SIG-M5 (cell line): ENCODE data around the gene MPV17L2.

ENCODE experiments used
- DNase-seq: peaks from one replicate; lab custom pipeline; 2025; lab: John Stamatoyannopoulos, UW

MPV17L2 gene

DNA sequence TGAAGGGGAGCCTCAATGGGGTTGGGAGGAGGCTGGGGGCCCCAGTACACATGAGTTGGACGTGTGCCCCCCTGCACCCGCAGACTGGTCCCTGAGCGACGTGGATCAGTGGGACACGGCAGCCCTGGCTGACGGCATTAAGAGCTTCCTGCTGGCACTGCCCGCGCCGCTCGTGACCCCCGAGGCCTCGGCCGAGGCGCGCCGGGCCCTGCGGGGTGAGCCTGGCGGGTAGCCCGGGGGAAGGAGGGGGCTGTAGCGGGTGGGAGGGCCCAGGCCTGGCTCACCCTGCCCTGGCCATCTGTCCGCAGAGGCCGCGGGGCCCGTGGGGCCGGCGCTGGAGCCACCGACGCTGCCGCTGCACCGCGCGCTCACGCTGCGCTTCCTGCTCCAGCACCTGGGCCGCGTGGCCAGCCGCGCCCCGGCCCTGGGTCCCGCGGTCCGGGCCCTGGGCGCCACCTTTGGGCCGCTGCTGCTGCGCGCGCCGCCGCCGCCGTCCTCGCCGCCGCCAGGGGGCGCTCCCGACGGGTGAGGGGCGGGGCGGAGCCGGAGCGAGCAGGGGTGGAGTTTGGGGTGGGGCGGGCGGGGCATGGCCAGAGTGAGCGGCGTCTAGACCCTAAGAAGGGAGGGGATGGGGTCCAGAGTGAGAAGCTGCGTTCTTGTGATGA is 31.9 kb upstream of the MPV17L2 start:
- no peak for DNase-seq

DNA sequence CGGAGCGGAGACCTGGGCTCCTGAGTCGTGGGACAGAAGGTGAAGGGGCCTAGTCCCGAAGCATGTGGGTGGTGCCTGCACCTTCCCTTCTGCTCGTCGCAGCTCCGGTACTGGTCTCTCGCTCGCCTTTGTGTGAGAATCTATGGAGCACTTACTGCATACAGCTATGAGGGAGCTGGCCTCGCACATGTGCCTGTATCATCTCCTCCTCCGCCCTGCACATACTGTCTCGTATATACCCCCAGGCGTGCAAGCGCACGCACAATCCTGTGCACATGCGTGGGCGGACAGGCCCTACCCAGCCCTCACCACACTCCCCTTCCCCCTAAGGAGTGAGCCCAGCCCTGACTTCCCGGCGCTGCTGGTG is 31.4 kb upstream of the MPV17L2 start:
- DNase-seq, result no peak

DNA sequence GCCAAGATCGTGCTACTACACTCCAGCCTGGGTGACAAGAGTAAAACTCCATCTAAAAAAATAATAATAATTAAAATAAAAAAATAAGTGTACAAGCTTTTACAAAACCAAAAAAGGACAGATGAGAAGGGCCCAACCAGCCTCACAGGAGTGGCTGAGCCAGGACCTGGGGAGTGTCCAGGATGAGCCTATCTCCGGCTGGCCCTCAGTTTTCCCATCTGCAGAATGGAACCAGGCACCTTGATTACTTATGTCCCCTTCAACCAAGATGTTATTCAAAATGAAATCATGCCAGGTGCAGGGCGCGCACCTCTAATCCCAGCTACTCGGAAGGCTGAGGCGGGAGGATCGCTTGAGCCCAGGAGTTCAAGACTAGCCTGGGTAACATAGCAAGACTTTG is 28.9 kb upstream of the MPV17L2 start:
- no peak for DNase-seq

DNA sequence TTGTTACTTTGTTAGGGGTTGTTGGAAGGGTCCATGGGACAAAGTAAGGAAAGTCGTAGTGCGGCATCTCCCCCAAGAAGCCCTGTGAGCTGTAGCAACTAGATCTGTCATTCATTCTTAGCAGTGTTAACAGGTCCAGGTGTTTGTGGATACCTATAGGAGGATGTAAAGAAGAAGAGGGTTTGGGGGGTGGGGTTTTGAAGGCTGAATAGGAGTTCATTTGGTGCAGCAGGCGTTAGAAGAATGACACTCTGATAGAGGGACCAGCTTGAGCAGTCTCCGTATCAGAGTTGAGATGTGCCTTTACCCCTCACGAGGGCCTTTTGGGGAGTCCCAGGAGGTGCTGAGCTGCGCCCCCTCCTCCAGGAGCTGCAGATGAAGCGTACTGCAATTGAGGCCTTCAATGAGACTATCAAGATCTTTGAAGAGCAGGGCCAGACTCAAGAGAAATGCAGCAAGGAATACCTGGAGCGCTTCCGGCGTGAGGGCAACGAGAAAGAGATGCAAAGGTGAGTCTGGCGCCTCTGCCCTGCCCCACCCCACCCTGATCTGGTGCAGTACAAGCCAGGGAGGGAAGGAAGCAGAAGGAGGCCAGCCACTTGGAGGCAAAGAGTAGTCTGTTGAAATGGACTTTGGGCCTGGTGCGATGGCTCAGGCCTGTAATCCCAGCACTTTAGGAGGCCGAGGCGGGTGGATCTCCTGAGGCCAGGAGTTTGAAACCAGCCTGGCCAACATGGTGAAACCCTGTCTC is 27.0 kb upstream of the MPV17L2 start:
- DNase-seq, result no peak

DNA sequence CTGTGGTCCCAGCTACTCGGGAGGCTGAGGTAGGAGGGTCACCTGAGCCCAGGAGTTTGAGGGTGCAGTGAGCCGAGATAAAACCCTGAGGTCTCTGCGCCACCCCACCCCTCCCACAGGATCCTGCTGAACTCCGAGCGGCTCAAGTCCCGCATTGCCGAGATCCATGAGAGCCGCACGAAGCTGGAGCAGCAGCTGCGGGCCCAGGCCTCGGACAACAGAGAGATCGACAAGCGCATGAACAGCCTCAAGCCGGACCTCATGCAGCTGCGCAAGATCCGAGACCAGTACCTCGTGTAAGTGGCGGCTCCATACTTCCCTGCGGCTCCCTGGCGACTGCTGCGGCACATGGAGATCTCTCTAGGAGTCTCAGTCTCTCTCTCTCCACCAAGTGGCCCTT is 26.0 kb upstream of the MPV17L2 start:
- no peak for DNase-seq

DNA sequence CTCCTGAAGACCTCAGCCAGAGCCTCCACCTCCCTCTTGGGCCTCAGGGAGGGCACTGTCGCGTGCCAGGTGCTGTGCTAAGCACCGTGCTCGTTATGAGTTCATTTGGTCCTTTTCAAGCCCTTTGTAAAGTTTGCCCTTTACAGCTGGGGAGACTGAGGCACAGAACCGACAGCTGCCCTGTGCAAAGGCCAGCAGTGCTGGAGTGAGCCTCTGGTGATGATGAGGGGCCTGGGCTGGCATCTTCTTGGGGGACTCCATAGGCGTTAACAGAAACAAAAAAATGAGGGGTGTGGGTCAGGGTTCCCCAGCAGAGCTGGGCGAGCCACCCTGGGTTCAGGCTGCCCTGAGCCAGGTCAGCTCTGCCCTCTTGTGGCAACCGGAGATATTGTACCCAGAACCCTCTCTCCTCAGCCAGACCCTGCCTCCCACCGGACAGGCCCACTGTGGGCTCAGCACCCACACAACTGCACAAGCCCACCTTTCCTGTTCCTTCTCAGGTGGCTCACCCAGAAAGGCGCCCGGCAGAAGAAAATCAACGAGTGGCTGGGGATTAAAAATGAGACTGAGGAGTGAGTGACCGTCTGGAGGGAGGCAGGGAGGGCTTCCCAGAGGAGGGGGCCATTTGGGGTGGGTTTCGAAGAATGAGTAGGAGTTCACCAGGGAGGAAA is 24.9 kb upstream of the MPV17L2 start:
- DNase-seq, result no peak

DNA sequence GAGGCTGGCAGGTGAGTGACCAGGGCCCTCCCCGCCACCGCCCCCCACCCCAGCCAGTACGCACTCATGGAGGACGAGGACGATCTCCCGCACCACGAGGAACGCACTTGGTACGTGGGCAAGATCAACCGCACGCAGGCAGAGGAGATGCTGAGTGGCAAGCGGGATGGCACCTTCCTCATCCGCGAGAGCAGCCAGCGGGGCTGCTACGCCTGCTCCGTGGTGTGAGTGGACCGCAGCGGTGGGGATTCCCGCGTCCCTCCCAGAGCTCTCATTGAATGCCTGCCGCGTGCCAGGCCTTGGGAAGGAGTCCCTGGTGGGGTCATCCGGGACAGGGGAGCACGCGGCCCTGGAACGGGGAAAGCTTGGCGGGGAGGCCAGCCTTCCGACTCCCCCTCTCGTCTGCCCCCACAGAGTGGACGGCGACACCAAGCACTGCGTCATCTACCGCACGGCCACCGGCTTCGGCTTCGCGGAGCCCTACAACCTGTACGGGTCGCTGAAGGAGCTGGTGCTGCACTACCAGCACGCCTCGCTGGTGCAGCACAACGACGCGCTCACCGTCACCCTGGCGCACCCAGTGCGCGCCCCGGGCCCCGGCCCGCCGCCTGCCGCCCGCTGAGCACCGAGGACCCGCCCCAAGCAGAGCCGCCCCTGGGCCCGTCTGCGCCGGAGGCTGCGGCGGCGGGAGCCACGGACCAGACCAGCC is 24.2 kb upstream of the MPV17L2 start:
- DNase-seq, result no peak

DNA sequence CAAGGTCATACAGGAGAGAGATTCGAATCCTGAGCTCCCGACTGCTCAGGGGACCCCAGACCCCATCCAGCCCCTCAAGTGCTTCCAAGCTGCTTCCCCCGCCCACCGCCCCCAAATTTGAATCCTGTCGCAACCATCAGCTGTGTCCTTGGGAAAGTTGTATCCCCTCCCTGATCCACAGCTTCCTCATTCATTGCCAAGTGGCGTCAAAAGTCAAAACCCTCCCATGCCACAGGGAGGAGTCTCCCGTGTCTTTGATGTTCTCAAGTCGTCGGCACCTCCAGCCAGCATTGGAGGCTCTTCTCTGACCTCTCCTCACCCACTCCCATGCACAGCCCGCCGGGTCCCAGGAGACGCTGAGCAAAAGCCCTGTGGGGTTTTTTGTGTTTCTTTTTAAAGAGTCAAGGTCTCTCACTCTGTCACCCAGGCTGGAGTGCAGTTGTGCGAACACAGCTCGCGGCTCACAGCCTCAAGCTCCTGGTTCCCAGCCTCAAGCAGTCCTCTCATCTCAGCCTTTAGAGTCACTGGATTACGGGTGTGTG is 22.2 kb upstream of the MPV17L2 start:
- DNase-seq, result no peak

DNA sequence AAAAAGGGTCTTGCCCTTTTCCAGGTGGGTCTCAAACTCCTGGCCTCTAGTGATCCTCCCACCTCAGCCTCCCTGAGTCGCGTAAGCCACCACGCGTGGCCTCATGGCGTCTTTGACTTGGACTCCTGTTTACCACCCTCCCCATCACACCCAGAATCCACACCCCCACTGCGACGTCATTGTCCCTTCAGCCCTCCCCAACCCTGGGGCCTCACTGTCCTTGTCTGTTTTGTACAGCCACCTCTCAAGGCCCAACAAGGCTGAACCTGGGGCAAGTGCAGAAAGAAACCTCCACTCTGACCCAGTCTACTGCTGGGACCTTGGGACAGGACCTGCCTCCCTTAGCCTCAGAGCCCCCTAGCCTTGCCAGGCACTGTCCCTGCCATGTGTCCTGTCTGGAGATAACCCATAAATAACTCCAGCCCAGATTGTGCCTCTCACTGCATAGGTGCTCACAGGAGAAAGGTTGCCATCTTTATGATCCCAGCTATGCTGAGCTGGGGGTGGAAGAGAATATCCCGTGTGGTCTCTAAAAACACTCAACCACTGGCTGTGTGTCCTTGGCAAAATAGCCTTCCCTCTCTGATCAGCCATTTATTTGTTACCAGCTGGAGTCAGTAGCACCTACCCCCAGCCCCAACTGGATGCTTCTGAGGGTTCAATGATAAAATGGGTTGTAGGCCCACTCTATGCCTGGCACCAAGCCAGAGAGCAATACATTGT is 21.3 kb upstream of the MPV17L2 start:
- no peak for DNase-seq

DNA sequence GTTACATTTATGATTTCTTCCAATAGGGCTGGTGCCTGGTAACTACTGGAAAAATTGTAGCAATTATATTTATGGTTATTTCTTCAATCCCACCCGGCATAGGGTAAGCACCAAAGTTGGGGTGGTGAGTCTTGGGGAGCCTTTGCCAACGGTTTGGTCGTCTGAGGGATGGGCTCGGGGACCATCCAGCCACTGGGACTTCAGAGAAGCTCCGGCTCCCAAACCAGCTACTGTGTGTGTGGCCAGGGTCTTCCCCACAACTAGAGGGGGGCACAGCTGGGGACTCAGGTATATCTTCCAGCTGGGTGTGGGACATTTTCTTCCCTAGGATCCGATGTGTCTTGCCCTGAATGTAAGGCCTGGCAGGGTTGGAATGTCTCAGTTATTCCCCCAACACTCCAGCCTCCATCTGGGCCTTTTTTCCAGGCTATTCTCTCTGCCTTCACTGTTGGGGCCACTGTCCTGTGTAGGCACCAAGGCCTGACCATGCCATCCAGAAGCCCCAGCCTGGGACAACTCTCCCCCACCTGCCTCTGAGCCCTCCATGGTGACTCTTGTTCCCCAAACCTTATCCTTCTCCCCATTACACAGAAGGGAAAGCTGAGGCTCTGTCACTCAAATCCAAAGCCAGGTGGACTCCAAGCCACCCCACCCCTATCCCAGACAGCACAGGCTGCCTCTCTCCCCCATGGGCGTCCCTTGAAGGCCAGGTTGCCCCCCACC is 20.5 kb upstream of the MPV17L2 start:
- DNase-seq, result no peak

DNA sequence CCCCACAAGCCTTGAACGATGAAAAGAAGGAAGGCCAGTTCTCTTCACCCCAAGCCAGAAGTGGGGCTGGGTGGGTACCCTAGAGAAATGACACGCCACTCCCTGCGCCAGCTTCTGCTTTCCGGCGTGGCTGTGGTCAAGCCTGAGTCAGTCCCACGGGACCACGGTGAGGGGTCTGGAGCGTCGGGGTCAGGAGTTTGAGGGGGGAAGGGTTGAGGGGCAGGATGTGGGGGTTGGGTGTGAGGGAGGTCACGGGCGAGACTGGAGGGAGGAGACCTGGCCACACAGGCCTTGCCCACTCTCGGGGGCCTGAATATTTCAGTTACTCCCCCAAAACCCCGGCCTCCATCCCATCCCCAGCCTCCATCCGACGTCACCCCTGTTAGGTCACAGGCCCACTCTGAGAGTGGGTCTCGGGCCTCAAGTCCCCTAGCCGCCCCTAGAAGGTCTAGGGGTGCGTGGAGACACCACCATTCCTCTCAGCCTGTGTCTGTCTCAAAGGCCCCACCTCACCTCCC is 19.9 kb upstream of the MPV17L2 start:
- DNase-seq, result no peak

DNA sequence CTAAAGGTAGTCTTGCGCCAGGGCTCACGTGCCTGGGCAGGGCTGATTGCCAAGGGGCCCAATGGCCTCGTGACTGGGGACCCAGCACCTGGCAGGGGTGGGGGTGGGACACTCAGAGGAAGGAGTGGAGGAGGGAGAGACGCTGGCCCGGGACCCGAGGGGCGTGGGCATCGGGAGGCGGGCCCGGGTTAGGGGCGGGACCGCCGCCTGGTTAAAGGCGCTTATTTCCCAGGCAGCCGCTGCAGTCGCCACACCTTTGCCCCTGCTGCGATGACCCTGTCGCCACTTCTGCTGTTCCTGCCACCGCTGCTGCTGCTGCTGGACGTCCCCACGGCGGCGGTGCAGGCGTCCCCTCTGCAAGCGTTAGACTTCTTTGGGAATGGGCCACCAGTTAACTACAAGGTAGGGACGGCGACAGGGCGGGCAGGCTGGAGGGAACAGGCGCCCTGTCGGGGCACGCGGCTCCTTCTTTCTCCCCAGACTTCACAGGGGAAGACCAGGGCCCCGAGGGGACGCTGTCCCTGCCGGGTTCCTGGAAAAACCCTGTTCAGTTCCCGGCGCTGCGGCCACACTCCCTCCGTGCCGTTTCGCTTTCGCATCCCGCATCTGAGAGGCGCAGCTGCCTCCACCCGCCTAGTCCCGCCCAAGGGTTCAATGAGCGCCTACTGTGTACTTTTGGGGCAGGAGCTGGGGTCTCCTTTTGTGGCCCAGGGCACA is 19.3 kb upstream of the MPV17L2 start, which contains the start of gene IFI30:
Gene IFI30 (plus strand): TSS at position 242 of the 717 bp plus-strand sequence. CDS start 29 bp downstream, at position 271.
- DNase-seq, result no peak

DNA sequence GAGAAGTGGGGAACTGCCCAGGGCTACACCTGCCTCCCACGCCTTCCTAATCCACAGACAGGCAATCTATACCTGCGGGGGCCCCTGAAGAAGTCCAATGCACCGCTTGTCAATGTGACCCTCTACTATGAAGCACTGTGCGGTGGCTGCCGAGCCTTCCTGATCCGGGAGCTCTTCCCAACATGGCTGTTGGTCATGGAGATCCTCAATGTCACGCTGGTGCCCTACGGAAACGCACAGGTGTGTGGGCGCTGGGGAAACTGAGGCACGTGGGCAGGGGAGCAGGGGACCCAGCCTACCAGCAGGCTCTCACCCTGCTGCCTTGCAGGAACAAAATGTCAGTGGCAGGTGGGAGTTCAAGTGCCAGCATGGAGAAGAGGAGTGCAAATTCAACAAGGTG is 18.0 kb upstream of the MPV17L2 start:
- DNase-seq, result no peak

DNA sequence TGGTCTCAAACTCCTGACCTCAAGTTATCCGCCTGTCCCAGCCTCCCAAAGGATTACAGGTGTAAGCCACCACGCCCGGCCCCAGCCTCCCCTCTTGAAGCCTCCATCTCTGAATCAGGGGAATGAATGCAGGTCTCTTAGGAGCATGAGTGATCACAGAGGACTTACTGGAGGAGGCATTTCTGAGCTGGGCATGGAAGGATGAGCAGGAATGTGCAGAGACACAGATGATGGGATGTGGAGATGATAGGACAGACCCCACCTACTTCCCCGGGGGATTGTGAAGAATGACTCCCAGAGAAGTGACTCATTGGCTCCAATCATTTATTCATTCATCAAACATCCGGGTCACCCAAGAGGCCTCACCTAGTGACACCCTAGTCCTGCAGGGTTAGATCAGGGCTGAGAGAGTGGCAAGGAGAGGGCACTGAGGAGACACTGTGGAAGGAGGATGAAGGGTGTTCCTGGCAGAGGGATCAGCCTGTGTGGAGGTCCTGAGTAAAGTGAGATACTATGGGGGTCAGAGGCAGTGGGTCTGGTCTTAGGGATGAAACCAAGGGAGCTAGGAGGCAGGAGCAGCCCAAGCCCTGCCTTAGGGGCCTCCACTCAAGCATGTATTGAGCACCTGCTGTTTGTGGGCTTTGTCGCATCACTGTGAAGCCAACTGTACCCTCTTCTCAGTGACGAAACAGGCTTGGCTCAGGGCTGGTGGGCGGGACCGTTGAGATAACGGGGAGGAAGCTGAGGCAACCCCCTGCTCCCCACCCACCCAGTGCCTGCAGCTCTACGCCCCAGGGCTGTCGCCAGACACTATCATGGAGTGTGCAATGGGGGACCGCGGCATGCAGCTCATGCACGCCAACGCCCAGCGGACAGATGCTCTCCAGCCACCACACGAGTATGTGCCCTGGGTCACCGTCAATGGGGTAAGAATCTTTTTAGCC is 16.4 kb upstream of the MPV17L2 start:
- no peak for DNase-seq

DNA sequence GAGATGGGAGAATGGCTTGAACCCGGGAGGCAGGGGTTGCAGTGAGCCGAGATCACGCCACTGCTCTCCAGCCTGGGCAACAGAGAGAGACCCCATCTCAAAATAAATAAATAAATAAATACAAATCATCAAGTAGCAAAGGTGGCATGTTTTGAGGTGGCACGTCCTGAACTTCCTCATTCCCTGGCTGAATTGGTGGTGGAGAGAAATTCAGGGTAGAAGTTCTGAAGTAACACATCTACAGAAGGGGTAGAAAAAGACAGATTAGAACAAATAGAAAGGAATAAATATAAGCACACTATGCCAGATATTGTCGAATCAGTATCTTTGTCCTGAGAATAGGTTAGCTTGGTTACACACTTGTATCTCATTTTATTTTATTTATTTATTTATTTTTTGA is 13.1 kb upstream of the MPV17L2 start:
- DNase-seq, result no peak

DNA sequence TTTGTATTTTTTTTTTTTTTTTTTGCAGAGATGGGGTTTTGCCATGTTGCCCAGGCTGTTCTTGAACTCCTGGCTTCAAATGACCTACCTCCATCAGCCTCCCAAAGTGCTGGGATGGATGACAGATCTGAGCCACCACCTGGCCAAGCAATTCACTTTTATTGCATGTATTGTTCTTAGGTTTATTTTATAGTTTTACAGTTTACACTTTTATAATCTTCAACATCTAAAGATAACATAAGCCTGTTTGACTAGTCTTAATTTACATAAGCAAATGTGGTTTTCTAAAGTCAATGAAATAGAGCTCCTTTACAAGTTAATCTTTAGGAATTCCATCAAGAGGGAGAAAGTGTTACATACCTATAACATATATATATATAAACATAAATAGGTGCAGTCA is 9.5 kb upstream of the MPV17L2 start:
- no peak for DNase-seq

DNA sequence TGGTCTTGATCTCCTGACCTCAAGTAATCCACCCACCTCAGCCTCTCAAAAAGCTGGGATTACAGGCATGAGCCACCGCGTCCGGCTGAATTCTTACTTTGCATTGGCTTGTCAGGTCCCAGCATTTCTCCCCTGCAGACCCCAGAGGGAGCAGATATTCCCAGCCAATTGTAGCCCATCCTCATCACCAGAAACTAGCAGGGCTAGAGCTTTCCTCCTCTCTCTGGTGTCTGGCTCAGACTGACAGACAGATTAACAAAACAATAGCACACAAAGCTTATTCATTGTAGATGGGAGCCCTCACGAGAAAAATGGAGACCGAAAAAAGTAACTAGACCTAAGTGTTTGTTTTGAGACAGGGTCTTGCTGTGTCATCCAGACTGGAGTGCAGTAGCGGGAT is 7.5 kb upstream of the MPV17L2 start:
- DNase-seq, result no peak

DNA sequence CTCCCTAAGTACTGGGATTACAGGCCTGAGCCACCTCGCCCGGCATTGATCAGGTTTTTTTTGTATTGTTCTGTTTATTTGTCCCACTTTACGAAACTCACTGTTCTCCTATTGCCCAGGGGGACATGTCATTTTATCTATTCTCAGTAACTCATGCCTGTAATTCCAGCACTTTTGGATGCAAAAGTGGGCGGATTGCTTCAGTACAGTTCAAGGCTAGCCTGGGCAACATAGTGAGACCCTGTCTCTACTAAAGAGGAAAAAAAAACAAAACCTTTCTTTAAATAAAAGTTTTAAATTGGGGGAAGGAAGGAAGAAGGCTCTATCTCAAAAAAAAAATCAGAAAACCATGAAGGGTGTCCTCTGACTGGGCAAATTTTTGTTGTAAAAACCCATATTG is 2.7 kb upstream of the MPV17L2 start:
- DNase-seq, result no peak

DNA sequence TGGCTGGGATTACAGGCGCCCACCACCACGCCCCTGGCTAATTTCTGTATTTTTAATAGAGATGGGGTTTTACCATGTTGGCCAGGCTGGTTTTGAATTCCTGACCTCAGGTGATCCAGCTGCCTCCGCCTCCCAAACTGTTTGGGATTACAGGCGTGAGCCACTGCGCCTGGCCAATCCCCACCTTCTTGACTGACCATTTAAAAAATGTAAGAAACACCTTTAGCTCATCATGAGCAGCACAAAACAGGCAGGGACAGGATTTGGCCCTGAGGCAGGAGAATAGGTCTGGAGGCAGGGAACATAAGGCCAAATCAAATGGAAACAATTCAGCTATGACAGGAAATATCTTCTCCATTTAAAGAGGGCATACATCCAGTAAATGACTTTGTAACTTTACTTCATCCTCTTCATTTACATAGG is 1.4 kb upstream of the MPV17L2 start:
- no peak for DNase-seq
